Fibroblast of the conjunctiva (primary cell): Measurements from ENCODE around the gene LRRC4C.

Experiments used
- DNase-seq: peaks from one replicate; pipeline ENCODE4 v3.0.0-alpha.2; 2010; ENCODE audit warnings: low read depth

LRRC4C gene

GRCh38 chr11:41323446-41323845 lies 136.0 kb downstream of the LRRC4C start:
- no peak for DNase-seq

- no peak for DNase-seq
These were observed 138.8 kb downstream of the LRRC4C start for GRCh38 chr11:41320653-41321052.

GRCh38 chr11:41320238-41320637 lies 139.2 kb downstream of the LRRC4C start:
- DNase-seq = no peak

GRCh38 chr11:41319434-41319833 lies 140.0 kb downstream of the LRRC4C start:
- DNase-seq = no peak

GRCh38 chr11:41316751-41317150 lies 142.7 kb downstream of the LRRC4C start:
- DNase-seq = no peak

- no peak for DNase-seq
These were observed 146.2 kb downstream of the LRRC4C start for GRCh38 chr11:41313226-41313625.

- DNase-seq = no peak
These were observed 149.7 kb downstream of the LRRC4C start for GRCh38 chr11:41309716-41310115.

GRCh38 chr11:41309111-41309522 lies 150.3 kb downstream of the LRRC4C start:
- no peak for DNase-seq

- DNase-seq = no peak
These were observed 151.2 kb downstream of the LRRC4C start for GRCh38 chr11:41308286-41308685.

- no peak for DNase-seq
These were observed 152.0 kb downstream of the LRRC4C start for GRCh38 chr11:41307296-41308080.

- DNase-seq = no peak
These were observed 153.0 kb downstream of the LRRC4C start for GRCh38 chr11:41306431-41306830.

GRCh38 chr11:41301023-41301422 lies 158.4 kb downstream of the LRRC4C start:
- no peak for DNase-seq

- no peak for DNase-seq
These were observed 170.0 kb downstream of the LRRC4C start for GRCh38 chr11:41289408-41289807.

- DNase-seq = no peak
These were observed 172.7 kb downstream of the LRRC4C start for GRCh38 chr11:41286751-41287150.

GRCh38 chr11:41284354-41284753 lies 175.1 kb downstream of the LRRC4C start:
- no peak for DNase-seq

GRCh38 chr11:41283191-41283930 lies 176.1 kb downstream of the LRRC4C start:
- no peak for DNase-seq

- DNase-seq = no peak
These were observed 177.1 kb downstream of the LRRC4C start for GRCh38 chr11:41282395-41282794.

- DNase-seq = no peak
These were observed 178.2 kb downstream of the LRRC4C start for GRCh38 chr11:41281131-41281742.

- no peak for DNase-seq
These were observed 184.6 kb downstream of the LRRC4C start for GRCh38 chr11:41274831-41275230.

GRCh38 chr11:41273908-41274307 lies 185.5 kb downstream of the LRRC4C start:
- DNase-seq = no peak

GRCh38 chr11:41267451-41267850 lies 192.0 kb downstream of the LRRC4C start:
- DNase-seq = no peak

- DNase-seq = no peak
These were observed 203.4 kb downstream of the LRRC4C start for GRCh38 chr11:41256041-41256440.

GRCh38 chr11:41254966-41255365 lies 204.5 kb downstream of the LRRC4C start:
- no peak for DNase-seq
